Thyroid gland (tissue), 4 donors: ENCODE data around the gene XRCC3. TPM values are rescaled to one million over a fixed set of nuclear protein-coding genes. Genes with fewer than 3 reads are reported as not detected.

ENCODE experiments used
- DNase-seq, 2 donors: peaks; one replicate each; pipeline ENCODE4 v3.0.0-alpha.2; 2019
- H3K27ac ChIP-seq, 3 donors: fragments of 200-600 bp; sonication (generic); 1 replicate in 2 of 3; 2 replicates in 1 of 3; pipeline ENCODE4 v1.5.1; 2016 to 2019; ENCODE audit warnings: mild to moderate bottlenecking in 1 of 3, moderate library complexity in 1 of 3
- H3K27me3 ChIP-seq: fragments of 200-600 bp; sonication (generic); one replicate; pipeline ENCODE4 v1.5.1; 2019
- H3K36me3 ChIP-seq, 2 donors: fragments of 200-600 bp; sonication (generic); one replicate each; pipeline ENCODE4 v1.5.1; 2016 to 2019
- H3K4me1 ChIP-seq, 2 donors: fragments of 200-600 bp; sonication (generic); one replicate each; pipeline ENCODE4 v1.5.1; 2017 to 2019
- H3K4me3 ChIP-seq, 3 donors: fragments of 200-600 bp; sonication (generic); replicated peaks in 1 of 3; 1 replicate in 2 of 3; 2 replicates in 1 of 3; pipeline ENCODE4 v1.5.1; 2016; ENCODE audit warnings: mild to moderate bottlenecking in 1 of 3
- H3K9me3 ChIP-seq: fragments of 200-600 bp; sonication (generic); one replicate; pipeline ENCODE4 v1.5.1; 2017
- POLR2A ChIP-seq, 2 donors: fragments of 450-650 bp; IDR thresholded peaks; one replicate each; pipeline ENCODE4 v1.6.1; 2017; ENCODE audit warnings: antibody characterized with exemption in 2 of 2, mild to moderate bottlenecking in 2 of 2, moderate library complexity in 1 of 2
- WGBS, 2 donors: methylation state at CpG; one replicate each; pipeline ENCODE4 v1.1.5; 2017; 5-methylcytosine and 5-hydroxymethylcytosine counted together
- intact Hi-C: fragments of 100-400 bp; cut with DNase I; formaldehyde crosslinking; loops from one replicate; pipeline ENCODE4 v1.15.1; 2023
- total RNA-seq, 4 donors: library from RNA; depleted of rRNA; stranded (reverse); fragments of >200 nt; gene quantifications; one replicate each; pipeline ENCODE4 v1.2.3, GENCODE V29; 2016
- TF ChIP-seq, protein P1 (sequence below), 6 experiments: fragments of 200-600 bp in 3 of 6; fragments of 450-650 bp in 3 of 6; sonication (generic) in 3 of 6; IDR thresholded peaks; one replicate each; pipeline ENCODE4 v1.5.1; 2016 to 2019; ENCODE audit warnings: antibody characterized with exemption in 6 of 6, mild to moderate bottlenecking in 2 of 6, inconsistent platforms in 1 of 6, moderate library complexity in 1 of 6

The XRCC3 gene
- total RNA-seq: 10 to 100 TPM in 1 of 4 donors, 1 to 10 TPM in 3; 3.3 to 15.7 (median 7.9) TPM

GRCh38 chr14:103715052-103716000 lies at the start of gene XRCC3, which contains the start of gene ZFYVE21:
TSS of gene XRCC3 (minus strand) at chr14:103715451. CDS start at chr14:103711087, 4,364 bp downstream.
TSS of gene ZFYVE21 (plus strand) at chr14:103715810. CDS start at chr14:103715842, 32 bp downstream.
- Histone ChIP-seq H3K4me1 (peaks cover 36 to 50% of the 10 kb centered on the region in 2 donors), H3K9me3 (no peaks in the 10 kb centered on the region), H3K4me3 (peak within 1 kb of the TSS; percentile 52 to 83 (median 64)), H3K27me3 (no peaks in the 10 kb centered on the region), H3K27ac (peak within 1 kb of the TSS in 1 of 3 donors; percentile 68), H3K36me3 (no peaks in the 10 kb centered on the region)
- DNase-seq: peak; percentile 100
- TF ChIP-seq, protein P1, sequence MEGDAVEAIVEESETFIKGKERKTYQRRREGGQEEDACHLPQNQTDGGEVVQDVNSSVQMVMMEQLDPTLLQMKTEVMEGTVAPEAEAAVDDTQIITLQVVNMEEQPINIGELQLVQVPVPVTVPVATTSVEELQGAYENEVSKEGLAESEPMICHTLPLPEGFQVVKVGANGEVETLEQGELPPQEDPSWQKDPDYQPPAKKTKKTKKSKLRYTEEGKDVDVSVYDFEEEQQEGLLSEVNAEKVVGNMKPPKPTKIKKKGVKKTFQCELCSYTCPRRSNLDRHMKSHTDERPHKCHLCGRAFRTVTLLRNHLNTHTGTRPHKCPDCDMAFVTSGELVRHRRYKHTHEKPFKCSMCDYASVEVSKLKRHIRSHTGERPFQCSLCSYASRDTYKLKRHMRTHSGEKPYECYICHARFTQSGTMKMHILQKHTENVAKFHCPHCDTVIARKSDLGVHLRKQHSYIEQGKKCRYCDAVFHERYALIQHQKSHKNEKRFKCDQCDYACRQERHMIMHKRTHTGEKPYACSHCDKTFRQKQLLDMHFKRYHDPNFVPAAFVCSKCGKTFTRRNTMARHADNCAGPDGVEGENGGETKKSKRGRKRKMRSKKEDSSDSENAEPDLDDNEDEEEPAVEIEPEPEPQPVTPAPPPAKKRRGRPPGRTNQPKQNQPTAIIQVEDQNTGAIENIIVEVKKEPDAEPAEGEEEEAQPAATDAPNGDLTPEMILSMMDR (IDR thresholded peaks at IDR 0.05): no peak
- peak; percentile 84 to 93 for TF ChIP-seq POLR2A (IDR thresholded peaks at IDR 0.05)
- intact Hi-C loops: loop anchor here (10.0 kb wide), 1 partner anchor 151 kb away; the partner anchor contains the start of genes BAG5 and COA8
- WGBS, 2 donors: 1% methylated on average over 26 to 40 of the region's 121 CpGs

DNA sequence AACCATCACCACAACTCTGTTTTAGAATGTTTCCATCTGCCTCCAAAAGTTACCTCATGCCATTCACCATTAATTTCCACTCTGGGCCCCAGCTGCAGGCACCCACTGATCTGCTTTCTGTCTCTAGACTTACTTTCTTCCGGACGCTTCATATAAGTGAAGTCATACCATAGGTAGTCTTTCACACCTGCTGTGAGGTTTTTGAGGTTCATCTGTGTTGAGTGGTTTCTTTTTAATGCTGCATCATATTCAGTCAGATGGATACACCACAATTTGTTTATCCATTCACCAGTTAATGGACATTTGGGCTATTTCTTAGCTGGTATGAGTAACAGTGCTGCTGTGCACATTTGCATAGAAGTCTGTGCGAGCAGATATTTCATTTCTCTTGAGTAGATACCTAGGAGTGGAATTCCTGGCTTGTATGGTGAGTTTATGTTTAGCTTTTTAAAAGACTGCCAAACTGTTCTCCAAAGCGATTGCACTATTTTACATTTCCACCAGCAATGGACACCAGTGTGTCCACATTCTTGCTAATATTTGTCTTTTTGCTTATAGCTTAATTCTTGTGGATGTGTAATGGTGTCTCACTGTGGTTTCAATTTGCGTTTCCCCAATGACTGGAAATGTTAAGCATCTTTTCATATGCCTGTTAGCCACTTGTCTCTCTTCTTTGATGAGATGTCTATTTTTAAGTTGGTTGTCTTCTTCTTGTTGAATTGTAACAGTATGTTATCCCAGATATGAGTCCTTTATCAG lies 48.7 kb upstream of the XRCC3 start:
- H3K4me3 ChIP-seq: no peak overlapping the region
- 93 to 94% methylated on average over 5 of the region's 5 CpGs for WGBS, 2 donors
- no peak overlapping the region for H3K27ac ChIP-seq
- TF ChIP-seq POLR2A (IDR thresholded peaks at IDR 0.05): no peak
- TF ChIP-seq, protein P1 (IDR thresholded peaks at IDR 0.05): no peak
- no peak for DNase-seq
- peaks cover 11 to 15% of the 10 kb centered on the region in 2 donors for H3K4me1 ChIP-seq
- intact Hi-C loops: no loop called here
- no peaks in the 10 kb centered on the region for H3K9me3 ChIP-seq
- H3K36me3 ChIP-seq: peaks cover 0 to 6% of the 10 kb centered on the region in 2 donors
- no peaks in the 10 kb centered on the region for H3K27me3 ChIP-seq

- peaks cover 11 to 15% of the 10 kb centered on the region in 2 donors for H3K4me1 ChIP-seq
- intact Hi-C loops: no loop called here
- H3K36me3 ChIP-seq: peaks cover 0 to 6% of the 10 kb centered on the region in 2 donors
- H3K27me3 ChIP-seq: no peaks in the 10 kb centered on the region
- no peaks in the 10 kb centered on the region for H3K9me3 ChIP-seq
- peak overlapping the region in 1 of 3 donors; percentile 15 for H3K27ac ChIP-seq
- TF ChIP-seq, protein P1 (IDR thresholded peaks at IDR 0.05): no peak
- TF ChIP-seq POLR2A (IDR thresholded peaks at IDR 0.05): no peak
- 85 to 87% methylated on average over 13 of the region's 13 CpGs for WGBS, 2 donors
- no peak for DNase-seq
- H3K4me3 ChIP-seq: no peak overlapping the region
Observed at GRCh38 chr14:103762541-103762940, 47.3 kb upstream of the XRCC3 start.

DNA sequence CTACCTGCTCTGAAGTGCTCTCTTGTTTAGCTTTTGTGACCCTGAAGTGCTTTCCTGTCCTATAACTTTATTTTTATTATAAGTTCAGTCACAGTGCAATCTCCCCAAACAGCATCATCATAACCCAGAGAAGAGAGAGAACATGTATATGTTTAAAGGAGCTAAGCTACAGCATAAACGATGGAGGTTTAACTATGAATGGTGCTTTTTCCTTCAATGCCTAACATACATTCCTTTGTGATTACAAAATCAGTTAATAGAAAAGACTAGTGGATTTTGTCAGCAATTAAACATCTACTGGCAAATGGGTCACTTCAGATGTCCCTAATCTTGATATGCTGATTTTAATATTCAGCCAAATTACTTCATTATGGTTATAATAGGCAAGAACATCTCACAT lies 46.8 kb upstream of the XRCC3 start:
- no peak for TF ChIP-seq POLR2A (IDR thresholded peaks at IDR 0.05)
- TF ChIP-seq, protein P1 (IDR thresholded peaks at IDR 0.05): no peak
- H3K27me3 ChIP-seq: no peaks in the 10 kb centered on the region
- H3K9me3 ChIP-seq: no peaks in the 10 kb centered on the region
- no peak overlapping the region for H3K4me3 ChIP-seq
- peaks cover 11 to 15% of the 10 kb centered on the region in 2 donors for H3K4me1 ChIP-seq
- 53 to 63% methylated on average over 1 of the region's 1 CpG for WGBS, 2 donors
- peaks cover 0 to 6% of the 10 kb centered on the region in 2 donors for H3K36me3 ChIP-seq
- no peak for DNase-seq
- intact Hi-C loops: no loop called here
- H3K27ac ChIP-seq: peak overlapping the region in 1 of 3 donors; percentile 48
